ENCODE results near the gene AP1S1. TPM values are rescaled to one million over a fixed set of nuclear protein-coding genes. Genes with fewer than 3 reads are reported as not detected.
"Not testable (repeated sequence)": the region's sequence is repeated elsewhere in the genome, so short reads cannot be mapped to it uniquely, and the experiment has no call there.

AP1S1 gene
- polyA plus RNA-seq, 1 donor = 17.7 TPM

DNA sequence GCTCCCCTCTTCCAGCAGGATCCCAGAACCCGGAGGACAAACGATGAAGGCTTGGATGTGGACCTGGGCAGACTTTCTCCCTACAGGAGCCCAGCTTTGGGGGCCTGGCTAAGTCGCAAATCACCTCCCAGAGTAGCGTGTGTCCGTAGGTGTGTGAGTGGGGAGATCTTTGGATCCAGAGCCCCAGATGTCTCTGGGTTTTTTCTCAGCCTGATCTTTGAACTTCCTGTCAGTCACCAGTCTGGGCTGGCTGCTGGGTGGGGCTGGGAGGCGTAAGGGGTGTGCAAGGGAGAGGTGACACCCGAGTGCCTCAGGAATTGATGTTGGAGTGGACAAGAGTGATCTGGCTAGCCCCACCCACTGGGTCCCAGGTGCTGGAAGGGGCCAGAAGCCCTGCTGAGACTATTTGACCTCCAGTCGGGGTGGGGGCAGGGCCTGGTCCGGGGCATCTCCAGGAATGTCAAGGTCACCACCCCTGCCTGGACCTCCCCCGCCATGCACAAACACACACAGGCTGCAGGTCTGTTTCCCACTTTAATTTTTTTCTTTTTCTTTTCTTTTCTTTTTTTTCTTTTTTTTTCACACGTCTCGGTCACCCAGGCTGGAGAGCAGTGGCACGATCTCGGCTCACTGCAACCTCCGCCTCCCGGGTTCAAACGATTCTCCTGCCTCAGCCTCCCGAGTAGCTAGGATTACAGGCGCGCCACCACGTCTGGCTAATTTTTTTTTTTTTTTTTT is 46.8 kb downstream of the AP1S1 start, which contains the start of gene MOGAT3:
Gene MOGAT3, minus strand, starts transcription at position 175 of the 738 bp plus-strand sequence. CDS start 182 bp downstream, outside the sequence.
- DNase-seq (ENCODE audit: low read depth) = no peak

DNA sequence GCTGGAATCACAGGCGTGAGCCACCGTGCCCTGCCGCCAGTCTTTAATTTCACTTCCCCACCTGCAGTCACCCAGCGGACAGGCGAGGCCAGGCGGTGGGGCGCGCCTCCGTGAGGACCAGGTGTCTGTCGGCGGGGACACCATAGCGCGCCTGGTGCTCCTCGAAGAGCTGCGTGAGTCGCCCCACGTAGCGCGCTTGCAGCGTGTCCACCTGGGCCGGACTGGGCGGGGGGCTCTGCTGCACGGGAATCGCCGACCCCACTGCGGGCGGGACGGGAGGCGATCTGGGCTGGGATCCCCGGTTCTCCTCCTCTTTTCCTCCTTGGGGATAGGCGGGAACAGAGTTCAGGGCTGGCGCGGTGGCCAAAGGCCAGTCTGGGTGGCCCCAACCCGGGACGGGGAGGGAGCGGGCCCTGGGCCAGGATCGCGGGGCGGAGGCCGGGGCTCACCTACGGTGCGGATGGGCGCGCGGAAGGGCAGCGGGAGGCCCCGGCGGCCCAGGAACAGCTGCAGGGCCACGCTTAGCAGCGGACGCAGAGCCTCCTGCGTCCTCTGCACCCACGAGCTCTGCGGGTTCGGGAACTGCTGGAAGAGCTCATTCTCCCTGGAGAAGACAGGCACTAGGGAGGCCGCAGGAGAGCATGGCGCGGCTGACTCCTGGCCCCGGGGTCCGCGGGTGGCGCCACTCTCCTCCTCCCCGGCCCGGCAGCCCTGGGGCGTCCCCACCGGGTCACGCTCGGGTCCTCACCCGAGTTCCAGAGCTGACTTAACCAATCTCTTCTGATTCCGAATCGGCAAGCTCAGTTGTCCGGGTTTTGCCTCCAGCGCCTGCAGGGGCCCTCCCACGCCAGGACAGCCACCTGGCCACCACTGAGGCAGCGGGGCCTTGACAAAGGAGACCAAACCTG is 47.7 kb downstream of the AP1S1 start:
- no peak for DNase-seq (ENCODE audit: low read depth)

DNA sequence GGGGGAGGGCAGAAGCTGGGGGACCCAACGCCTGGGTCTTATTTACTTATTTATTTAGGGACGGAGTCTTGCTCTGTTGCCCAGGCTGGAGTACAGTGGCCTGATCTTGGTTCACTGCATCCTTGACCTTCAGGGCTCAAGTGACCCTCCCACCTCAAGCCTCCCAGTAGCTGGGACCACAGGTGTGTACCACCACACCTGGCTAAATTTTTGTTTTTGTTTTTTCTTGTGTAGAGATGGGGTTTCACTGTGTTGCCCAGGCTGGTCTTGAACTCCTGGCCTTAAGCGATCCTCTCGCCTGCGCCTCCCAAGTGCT is 48.3 kb downstream of the AP1S1 start:
- DNase-seq (ENCODE audit: low read depth) = no peak

DNA sequence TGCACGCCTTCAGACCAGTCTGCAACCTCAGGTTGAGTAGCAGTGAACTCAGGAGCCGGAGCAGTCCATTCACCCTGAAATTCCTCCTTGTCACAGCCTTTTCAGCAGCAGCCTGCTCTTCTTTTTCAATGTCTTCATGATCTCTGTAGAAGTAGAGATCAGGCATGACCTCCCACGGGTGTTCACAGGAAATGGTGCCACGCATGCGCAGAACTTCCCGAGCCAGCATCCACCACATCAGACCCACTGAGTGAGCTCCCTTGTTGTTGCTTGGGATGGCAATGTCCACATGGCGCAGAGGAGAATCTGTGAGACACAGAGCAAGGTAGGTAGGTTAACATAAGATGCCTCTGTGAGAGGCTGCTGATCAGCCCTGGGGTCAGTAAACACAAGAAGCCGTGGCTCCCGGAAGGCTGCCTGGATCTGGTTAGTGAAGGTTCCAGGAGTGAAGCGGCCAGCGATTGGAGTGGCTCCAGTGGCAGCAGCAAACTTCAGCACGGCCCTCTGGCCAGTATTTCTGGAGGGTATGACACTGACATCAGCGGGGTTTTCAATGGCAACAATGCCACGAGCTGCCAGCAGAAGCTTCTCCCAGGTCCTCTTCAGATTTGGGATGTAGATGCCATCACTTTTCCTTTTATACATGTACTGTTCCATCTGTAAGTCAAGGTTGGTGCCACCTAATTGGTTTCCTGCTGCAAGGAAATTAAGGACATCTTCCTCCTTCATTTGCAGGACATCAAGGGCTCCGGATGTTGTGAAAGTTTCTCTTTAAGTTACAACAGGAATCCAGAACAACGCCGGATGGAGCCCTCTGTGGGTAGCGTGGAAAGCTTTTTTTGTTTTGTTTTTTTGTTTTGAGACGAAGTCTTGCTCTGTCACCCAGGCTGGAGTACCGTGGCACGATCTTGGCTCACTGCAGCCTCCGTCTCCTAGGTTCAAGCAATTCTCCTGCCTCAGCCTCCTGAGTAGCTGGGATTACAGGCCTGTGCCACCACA is 49.8 kb downstream of the AP1S1 start:
- not testable (repeated sequence) for DNase-seq (ENCODE audit: low read depth)

DNA sequence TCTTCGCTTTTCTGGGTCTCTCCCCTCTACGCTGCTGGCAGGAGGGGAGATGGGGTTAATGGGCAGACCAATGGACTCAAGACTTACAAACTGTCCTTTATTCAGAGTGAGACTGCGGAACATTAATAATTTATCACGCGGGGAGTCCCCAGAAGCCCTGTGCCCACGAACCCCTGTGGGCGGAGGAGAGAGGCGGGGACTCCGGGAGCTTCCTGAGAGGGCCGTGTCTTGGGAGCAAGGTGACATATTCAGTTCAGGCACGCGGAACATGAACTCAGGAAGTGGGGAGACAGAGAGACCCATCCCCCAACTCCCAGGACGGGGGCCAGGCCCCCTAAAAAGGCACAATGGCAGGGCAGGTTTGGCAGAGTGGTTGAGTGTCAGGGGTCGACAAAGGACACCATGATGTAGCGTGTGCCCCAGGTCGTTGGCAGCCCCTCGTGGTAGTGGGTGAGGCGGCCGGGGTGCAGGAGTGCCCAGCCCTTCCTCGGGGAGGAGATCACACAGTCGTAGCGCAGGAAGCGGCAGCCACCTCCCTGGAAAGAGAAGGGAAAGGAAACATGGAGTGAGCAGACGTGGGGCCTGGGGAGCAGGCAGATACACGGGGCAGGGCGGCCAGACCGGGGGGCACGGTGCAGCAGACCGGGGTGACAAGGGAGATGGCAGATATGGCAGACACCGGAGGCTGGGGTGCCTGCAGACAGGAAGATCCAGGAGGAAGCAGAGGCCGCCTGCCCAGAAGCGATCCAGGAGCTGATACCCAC is 51.8 kb downstream of the AP1S1 start:
- DNase-seq (ENCODE audit: low read depth) = no peak

DNA sequence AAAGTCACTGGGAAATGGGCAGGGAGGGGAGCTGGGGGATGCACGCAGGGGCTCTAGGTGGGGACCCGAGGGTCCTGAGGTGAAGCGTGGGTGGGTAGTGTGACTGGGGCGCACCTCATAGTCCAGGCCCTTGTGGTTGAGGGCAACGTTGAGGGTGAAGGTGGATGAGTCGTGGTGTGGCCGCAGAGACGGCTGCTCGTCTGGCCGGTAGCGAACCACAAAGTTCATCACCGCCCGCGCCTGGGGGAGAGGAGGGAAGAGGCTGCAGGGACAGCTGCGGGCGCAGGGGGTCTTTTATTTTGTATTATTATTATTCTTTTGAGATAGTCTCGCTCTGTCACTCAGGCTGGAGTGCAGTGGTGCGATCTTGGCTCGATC is 52.4 kb downstream of the AP1S1 start:
- no peak for DNase-seq (ENCODE audit: low read depth)

DNA sequence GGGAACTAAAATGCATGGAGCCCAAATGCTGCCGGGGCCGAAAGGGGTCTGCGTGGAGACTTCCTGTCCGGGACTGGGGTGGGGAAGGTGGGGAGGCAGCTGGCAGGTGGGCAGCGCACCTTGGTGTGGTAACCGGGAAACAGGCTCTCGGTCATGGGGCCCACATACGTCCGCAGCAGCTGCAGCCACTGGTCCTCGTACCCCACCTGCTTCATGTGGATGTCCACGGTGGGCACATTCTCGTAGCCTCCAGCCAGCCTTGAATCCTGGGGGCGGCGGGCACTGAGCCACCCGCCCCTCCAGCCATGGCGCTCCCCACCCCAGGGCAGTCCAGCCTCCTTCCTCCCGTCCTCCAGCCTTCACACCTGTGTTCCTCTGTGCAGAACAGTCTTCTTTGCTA is 53.2 kb downstream of the AP1S1 start:
- no peak for DNase-seq (ENCODE audit: low read depth)

DNA sequence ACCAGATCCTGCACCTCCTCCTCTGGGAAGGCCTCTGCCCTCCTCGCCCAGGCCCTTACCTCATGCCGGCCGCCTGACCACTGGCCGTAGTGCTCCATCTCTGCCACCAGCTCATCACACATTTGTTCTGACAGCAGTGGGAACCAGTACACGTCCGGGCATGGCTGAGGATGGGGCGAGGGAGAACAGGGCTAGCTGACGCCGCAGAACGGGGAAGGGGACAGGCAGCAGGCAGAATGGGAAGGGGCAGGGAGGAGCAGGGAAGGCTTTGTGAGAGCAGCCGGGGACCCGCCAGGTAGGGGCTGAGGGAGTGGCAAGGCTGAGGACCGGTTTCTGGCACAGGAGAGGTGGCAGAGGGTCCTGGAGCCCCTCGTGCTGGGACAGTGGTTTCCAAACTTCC is 54.5 kb downstream of the AP1S1 start:
- DNase-seq (ENCODE audit: low read depth) = no peak

DNA sequence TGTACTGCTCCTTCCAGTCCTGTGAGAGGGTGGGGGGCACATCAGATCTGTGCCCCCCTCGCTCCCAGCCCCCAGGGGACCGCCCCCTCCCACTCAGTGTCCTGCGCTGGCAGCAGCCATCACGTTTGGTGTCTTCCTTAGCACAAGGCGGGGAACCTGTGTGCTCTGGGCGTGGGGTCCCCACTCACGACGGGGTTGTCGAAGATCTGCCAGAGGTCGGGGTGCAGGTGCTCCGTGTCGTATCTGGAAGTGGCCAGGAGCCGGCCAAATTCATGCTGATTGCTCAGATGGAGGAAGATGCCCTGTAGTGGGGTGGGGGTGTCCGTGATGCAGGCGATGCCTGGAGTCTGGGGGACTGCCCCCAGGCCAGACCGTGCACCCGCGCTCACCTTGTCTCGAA is 55.9 kb downstream of the AP1S1 start:
- no peak for DNase-seq (ENCODE audit: low read depth)

Other genes starting within 250 kb of the AP1S1 start
- gene MUC3A, start 204.9 kb upstream of the AP1S1 start, polyA plus RNA-seq (ENCODE audit: insufficient read length) = 0.10 TPM
- gene MUC12, start 184.9 kb upstream of the AP1S1 start, polyA plus RNA-seq (ENCODE audit: insufficient read length) = 0.48 TPM
- gene MUC17, start 134.4 kb upstream of the AP1S1 start, polyA plus RNA-seq (ENCODE audit: insufficient read length) = not detected
- gene TRIM56, start 69.0 kb upstream of the AP1S1 start, polyA plus RNA-seq (ENCODE audit: insufficient read length) = 7.6 TPM
- 5.6 TPM for gene SERPINE1, start 27.4 kb upstream of the AP1S1 start, polyA plus RNA-seq (ENCODE audit: insufficient read length)
- not detected for gene VGF, start 11.1 kb downstream of the AP1S1 start, polyA plus RNA-seq (ENCODE audit: insufficient read length)
- gene NAT16, start 25.8 kb downstream of the AP1S1 start, polyA plus RNA-seq (ENCODE audit: insufficient read length) = not detected
- gene MOGAT3, start 46.6 kb downstream of the AP1S1 start, polyA plus RNA-seq (ENCODE audit: insufficient read length) = not detected
- 41.4 TPM for gene PLOD3, start 63.1 kb downstream of the AP1S1 start, polyA plus RNA-seq (ENCODE audit: insufficient read length)
- 46.5 TPM for gene ZNHIT1, start 63.7 kb downstream of the AP1S1 start, polyA plus RNA-seq (ENCODE audit: insufficient read length)
- 7.4 TPM for gene CLDN15, start 83.3 kb downstream of the AP1S1 start, polyA plus RNA-seq (ENCODE audit: insufficient read length)
- 125 TPM for gene FIS1, start 90.6 kb downstream of the AP1S1 start, polyA plus RNA-seq (ENCODE audit: insufficient read length)
- 25.7 TPM for gene IFT22, start 167.3 kb downstream of the AP1S1 start, polyA plus RNA-seq (ENCODE audit: insufficient read length)
- 1.5 TPM for gene COL26A1, start 208.4 kb downstream of the AP1S1 start, polyA plus RNA-seq (ENCODE audit: insufficient read length)